Left forelimb (tissue), 1 donor: Measurements from ENCODE around the gene PPIF.
A peak's percentile ranks its signal among the peaks of the same experiment; 100 is the strongest.

Source experiments
- DNase-seq: peaks from one replicate; pipeline ENCODE4 v3.0.0-alpha.2; 2018; ENCODE audit warnings: low spot score

PPIF gene

DNA sequence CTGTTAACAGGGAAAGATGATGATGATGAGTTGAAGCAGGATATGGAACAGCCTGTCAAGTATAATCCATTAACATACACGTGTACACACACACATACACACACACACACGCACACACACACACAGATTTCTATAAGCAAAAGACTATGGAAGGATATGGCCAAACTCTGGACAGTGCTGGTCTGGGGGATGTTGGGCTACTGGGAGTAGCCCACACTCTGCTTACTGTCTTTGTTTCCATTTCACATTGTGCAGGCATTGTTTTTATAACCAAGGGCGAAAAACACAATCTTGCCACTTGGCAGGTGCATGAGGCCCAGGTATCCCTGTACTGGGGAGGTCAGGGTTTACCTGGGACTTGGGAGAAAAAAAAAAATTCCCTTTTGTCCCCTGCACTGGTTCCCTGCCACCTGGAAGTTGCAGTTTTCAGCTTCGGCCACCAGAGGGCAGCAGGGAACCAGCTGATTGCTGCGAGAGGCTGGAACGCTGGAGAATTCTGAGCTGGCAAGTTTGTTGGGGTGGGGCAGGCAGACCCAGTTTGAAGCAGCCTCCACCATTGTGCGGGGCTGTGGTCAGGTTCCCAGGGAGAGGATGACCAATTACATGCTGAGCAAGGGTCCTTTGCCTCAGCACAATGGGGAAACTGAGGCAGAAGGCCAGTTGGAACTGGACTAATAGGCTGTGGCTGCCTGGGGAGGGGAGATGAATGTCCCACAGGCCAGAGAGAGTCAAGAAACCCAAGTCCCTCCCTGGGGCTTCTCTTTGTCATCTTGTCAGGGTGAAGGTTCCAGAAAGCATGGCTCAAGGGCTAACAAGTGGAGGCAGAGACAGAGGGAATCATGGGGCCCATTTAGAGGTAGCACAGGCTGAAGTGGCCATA, 27.3 kb downstream of the PPIF start:
- peak; percentile 83 for DNase-seq

DNA sequence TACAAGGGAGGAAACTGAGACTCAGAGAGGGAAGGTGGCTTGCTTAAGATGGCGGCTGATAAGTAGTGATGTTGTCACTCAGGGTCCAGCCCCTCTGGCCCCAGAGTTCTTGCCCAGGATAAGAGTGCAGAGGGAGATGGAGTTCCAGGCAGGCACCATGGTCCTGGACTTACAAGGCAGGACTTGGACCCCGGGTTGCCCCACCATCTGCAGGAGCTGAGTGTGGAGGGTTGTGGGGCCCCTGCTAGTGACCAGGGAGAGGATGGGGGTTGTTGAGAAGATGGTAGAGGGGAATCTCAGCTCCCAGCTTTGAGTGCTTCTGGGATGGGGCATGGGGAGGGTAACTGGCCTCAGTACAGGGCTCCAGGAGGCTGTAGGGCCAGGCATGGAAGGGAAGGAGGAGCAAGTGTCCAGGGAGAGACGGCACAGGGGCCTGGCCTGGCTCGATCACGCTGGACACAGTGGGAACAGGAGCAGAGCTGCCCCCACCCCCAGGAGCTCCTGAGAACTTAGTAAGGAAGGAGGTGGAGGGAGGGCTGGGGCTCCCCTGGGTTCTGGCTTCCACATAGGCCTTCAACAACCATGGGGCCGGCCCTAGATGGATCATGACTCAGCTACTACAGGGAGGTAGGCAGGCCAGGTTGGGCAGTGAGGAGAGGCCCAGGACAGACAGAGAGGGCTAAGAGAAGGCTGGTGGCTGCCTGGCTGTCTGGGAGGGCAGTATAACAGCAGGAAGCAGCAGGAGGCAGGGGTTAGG, 28.2 kb downstream of the PPIF start:
- DNase-seq, result no peak

DNA sequence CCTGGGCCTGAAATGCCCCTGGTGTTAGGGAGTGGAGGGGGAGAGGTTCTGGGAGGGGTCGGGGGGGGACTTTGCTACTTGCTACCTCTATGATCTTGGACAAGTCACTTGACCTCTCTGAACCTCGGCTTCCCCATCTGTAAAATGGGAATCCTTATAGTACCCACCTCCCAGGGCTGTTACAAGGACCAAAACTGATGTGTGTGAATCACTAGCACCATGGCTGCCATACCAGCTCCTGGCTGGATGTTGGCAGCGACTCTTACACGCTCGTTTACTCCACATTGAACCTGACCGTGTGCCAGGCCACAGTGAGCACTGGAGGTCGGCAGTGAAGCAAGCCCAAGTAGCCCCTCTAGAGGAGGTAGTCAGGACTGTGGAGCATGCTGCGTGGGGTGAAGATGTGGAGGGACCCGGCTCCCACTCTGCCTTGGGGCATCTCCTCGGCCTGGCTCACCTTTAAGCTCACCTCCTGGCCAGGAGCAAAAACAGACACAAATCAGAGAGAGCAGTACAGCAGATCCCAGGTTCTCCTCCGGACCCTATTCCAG, 28.9 kb downstream of the PPIF start:
- DNase-seq, result no peak

DNA sequence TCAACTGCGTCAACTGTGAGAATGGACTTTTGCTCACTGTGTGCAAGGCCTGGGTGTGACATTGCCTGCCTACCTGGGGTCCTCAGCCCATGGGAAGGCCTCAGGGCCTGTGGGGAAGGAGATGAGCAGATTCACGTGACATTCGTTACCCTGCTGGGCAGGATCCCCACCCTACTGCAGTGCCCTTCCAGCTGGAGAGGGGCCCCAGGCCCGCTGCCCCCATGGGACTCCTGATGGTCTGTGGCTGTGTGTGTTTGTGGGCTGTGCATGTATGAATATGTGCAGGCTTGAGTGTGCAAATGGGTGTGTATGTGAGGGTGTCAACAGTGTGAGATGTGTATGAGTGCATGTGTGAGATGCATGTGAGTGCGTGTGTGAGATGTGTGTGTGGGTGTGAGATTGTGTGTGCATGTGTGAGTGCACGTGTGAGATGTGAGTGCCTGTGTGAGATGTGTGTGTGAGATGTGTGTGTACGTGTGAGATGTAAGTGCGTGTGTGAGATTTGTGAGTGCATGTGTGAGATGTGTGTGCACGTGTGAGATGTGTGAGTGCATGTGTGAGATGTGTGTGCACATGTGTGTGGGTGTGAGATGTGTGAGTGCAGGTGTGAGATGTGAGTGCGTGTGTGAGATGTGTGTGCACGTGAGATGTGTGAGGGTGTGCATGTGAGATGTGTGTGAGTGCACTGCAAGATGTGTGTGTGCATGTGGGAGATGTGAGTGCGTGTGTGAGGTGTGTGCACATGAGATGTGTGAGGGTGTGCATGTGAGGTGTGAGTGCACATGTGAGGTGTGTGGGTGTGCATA, 29.7 kb downstream of the PPIF start:
- DNase-seq, result no peak

DNA sequence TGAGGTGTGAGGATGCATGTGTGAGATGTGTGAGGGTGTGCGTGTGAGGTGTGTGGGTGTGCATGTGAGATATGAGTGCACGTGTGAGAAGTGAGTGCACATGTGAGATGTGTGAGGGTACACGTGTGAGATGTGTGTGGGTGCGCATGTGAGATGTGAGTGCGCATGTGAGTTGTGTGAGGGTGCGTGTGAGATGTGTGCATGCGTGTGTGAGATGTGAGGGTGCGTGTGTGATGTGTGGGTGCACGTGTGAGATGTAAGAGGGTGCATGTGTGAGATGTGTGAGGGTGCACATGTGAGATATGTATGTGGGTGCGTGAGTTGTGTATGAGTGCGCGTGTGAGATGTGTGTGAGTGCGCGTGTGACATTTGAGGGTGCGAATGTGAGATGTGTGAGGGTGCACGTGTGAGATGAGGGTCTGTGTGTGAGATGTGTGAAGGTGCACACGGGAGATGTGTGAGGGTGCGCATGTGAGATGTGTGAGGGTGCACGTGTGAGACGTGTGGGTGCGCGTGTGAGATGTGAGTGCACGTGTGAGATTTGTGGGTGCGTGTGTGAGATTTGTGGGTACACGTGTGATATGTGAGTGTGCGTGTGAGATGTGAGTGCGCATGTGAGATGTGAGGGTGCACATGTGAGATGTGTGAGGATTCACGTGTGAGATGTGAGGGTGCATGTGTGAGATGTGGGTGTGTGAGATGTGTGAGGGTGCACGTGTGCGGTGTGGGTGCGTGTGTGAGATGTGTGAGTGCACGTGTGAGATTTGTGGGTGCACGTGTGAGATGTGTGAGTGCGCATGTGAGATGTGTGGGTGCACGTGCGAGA, 30.5 kb downstream of the PPIF start:
- DNase-seq, result no peak

DNA sequence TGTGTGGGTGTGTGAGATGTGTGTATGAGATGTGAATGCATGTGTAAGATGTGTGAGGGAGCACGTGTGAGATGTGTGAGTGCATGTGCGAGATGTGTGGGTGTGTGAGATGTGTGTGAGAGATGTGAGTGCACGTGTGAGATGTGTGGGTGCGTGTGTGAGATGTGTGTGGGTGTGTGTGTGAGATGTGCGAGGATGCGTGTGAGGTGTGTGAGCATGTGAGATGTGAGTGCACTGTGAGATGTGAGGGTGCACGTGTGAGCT, 31.0 kb downstream of the PPIF start:
- no peak for DNase-seq

DNA sequence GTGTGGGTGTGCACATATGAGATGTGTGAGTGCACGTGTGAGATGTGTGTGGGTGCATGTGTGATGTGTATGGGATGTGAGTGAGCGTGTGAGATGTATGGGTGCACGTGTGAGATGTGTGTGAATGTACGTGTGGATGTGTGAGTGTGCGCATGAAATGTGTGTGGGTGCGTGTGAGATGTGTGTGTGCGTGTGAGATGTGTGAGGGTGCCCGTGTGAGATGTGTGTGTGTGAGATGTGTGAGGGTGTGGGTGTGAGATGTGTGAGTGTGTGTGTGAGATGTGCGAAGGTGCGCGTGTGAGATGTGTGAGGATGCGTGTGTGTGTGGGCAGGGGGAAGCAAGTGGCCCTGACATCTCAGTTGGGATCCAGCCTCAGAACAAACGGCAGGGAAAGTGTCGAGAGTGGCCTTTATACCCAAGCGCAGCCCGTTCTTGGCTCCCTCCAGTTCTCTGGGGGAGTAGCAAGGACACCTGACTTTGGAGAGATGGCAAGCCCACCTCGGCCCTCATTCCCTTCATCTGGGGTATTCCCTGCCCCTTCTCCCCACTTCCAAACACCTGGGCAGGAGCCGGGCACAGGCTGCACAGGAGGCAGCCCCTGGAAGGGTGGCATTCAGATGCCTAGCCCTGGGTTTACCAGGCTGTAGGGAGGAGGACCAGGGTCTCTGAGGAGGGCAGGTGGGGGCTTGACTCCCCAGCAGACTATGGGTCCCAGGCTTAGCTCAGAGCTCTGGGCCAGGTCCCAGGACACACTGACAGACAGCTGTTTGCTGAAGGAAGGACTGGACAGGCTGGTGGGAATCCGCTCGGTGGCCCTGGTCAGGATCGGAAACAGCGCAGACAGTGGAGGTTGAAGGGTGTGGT, 31.6 kb downstream of the PPIF start:
- DNase-seq, result no peak

DNA sequence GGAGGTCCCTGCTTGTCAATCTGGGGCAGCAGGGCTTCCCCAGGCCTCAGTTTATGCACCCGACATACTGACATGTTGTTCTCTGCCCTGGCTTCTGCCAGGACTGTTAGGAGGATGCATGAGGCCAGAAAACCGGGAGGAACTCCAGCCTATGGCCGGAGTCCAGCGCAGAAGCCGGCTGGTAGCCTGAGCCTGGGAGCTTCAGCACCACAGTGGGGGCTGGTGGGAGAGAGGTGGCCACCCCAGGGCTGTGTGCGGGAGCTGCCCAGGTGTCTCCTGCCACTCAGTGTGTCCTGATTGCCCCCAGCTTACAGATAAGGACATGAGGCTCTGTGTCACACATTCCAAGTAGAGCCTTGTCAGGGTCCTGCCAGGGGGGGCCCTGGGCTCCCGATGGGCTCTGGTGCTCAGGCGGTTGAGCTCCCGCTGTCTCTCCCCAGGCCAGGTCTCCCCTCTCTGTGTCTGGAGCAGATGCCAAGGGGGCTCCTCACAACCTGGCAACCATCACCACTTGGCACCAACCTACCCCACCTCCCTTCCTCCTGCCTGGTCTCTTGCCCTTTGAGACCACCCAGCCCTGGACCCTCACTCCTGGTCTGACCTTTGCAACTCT, 32.3 kb downstream of the PPIF start:
- DNase-seq, result peak; percentile 68

DNA sequence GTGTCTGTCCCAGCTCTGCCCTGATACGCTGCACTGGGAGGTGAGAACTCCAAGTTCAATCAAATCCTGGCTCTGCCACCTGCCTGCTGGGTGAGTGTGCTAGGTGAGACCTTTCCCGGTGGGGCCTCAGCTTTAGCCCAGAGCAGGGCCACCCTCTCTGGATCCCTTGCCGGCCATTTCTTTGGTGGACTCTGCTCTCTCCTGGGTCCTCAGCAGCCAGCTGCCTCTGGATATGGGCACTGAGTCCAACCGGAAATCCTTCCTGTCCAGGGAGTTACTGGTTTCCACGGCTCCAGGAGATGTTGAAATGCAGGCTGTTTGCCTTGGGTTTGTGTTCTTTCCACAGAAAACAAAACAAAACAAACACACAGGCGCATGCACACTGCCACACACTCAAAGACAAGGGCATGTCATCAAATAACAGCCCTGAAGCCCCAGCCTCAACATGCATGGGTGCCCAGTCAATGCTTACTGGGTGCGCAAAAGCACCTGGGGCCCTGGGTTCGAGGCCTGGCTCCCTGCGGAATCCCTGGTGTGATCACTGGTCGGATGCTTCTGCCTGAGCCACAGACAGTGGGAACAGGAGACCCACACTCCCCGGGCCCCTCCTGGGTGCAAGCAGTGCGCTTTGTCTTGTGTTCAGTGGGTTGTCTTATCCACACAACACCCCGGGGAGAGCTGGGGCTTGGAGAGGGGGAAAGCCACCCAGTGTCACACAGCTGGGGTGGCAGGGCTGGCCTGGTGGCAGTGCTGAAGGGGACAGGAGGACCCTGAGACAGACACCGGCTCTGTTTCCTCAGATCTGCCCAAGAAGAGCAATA, 33.1 kb downstream of the PPIF start:
- peak; percentile 71 for DNase-seq

DNA sequence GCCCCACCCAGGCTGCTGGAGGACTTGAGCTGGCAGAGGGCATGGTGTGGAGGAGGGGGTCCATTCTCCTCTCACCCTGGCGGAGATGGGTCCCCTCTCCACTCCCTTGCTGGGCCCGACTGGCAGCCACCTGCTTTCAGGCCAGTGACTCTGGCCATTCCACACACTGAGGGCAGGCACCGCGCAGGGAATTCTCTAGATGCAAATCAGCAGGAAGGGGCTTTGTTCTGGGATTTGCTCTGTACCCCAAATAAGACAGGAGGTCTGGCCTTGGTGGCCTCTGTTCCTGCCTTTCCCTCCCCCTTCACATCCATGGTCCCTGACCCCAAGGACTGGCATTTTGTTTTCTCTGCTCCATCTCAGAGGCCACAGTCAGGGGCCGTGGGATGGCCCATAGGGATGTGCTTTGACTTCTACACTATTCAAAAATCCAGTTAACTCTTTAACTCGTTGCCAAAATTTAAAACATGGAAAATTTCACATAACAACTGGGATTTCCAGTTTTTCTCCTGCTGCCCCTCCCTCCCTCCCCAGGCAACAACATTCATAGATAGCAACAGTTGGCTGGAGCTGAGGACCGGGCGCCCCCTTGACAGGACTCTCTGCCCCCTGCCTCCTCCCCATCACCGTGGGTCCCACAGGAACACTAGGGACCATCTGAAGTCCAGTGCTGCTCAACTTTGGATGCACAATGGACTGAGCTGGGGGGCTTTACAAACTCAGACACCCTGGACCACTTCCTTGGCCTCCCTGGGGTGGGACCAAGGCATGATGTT, 33.9 kb downstream of the PPIF start:
- DNase-seq, result no peak

DNA sequence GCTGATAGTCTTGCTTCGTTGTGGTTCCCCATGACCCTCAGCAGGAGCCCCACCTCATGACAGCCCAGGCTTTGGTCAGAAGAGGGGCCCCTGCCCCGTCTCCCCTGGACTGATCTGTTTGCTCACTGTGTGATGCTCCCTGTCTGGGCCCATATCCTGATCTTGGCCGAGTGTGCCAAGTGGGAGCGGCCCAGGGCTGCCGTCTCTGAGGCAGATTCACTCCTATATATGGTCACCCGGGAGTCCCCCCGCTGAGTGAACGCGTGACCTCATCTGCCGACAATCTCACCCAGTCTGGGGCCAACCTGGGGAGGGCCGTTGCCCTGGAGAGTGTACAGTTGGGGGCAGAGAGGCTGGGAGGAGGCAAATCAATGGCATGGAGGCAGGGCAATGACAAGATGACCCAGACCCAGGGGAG, 34.5 kb downstream of the PPIF start:
- DNase-seq, result peak; percentile 68

DNA sequence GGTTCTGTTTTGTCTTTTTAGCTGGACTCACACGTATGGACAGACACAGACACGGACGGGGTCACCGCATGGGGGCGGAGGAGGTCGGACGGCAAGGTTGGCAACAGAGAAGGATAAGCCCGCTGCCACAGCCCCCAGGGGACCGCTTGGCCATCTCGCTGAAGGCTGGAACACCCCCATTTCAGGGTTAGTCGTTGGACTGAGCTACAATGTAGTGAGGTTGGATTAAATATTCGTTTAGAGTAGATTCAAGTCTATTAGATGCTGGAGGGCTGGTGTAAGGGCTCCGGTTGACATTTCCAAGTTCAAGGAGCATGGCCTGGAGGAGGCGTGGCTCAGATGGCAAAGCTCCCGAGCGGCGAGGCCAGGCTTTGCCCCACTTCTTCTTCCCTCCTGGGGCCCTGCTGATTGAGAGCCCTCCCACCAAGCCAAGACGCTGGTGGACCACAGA, 35.2 kb downstream of the PPIF start:
- DNase-seq, result no peak

DNA sequence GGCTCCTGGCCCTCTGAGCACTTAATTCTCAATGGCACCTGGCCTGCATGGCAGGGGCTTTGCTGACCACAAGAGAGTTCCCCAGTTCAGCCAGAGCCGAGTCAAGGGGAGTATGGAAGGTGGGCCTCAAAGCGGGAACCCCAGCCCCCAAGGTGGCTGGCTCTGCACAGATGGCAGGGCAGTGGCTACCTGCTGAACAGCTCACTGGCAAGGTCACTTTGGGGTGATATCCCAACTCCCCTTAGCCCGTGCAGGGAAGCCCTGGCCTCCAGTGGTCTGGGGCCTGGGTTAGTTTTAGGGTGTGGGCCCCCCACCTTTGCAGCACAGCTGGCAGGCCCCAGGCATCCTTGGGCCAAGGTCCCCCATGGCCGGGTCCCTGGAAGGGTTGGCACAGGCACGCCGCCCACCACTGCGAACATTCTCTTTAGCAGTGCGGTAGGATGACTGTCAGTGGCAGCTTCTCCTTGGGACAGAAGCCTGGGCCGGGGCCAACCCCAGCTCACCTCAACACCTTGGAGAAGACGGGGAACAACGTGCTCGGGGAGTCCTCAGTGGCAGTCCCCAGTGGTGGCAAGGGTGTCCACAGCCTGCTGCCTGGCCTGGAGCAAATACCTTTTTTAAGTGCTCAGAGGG, 36.8 kb downstream of the PPIF start:
- DNase-seq, result no peak

DNA sequence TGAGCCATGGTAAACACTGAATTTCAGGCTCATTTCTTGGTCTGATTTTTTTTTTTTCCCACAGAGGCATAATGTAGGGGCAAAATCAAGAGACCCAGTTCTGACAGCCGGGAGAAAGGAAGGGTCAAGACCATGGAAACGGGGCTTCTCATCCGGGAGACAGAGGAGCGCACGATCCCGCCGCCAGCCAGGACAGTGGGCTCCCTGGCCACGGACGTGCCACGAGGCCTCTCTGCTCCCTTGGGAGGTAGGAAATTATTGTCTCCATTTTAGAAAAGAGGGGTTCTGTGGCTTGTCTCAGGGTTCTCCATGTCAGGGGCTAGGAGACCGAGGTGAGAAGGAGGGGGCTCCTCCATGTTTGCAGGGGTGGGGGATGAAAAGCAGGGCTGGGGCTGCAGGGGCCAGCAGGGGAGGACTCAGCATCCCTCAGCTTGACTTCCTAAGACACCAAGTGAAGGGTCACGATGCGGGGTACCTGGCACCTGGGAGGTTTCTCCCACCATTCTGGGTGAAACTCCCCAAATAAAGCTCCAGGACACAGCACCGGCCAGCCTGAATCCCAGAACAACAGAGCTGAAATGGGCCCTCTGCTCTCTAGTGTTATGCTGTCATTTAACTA, 37.6 kb downstream of the PPIF start:
- DNase-seq, result no peak

DNA sequence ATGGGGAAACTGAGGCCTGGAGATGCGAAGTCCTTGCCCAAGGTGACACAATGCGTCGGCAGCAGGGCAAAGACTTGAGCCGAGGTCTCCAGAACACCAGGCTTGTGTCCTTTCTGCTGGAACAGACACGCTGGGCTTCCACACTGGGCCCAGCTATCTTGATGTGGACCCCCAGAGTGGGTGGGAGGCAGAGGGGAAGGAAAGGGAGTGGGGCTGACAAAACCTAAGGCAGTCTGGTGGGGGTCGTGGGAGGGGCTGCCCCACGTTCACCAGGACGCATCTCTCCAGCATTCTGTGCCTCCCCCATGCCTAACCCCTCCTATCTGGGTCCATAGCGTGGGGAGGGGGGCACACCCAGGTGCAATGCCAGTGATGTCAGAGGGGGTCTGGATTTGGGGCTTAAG, 38.1 kb downstream of the PPIF start:
- DNase-seq, result no peak

DNA sequence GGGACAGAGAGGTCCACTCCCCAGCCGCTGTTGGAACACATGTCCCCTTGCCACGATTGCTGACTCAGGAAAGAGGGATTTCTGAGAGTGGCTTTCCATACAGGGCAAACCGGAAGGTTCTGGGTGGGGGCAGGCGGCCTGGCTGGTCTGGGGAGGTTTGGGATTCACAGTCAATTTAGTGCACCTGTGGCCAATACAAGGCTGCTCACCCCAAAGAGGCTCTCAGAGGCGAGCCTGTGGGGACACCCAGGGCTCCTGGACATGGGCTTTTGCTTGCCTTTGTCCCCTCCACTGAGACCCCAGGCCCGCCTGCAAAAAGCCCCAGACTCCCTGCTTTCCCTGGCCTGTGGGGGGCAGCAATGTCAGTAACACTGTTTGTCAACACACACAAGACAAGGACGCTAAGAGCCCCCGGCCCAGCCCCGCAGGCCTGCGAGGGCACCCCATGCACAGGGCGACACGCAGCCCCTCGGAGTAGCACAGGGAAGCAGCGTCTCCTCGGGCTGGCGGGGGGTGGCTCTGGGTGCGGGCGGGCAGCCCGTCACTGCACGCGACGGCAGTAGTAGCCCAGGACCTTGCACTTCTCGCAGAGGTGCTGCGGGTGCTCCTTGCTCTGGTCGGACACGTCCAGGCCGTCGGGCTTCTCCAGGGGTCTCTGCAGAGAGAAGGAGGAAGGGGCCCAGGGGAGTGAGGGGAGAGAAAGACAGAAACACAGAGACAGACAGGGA, 38.7 kb downstream of the PPIF start:
- DNase-seq, result no peak
